SU-DHL-6 (cell line): ENCODE data around the gene FCHO1.

Experiments
- H2AFZ ChIP-seq: fragments of 200-600 bp; sonication (generic); 2 replicates; pipeline ENCODE4 v1.6.1; 2014; ENCODE audit warnings: low read depth, mild to moderate bottlenecking, moderate library complexity, mixed read lengths, antibody characterized with exemption, low read length; ENCODE audit not compliant: severe bottlenecking
- H3F3A ChIP-seq: fragments of 200-600 bp; shearing (Covaris generic); 2 replicates; pipeline ENCODE4 v1.6.0; 2016; ENCODE audit warnings: antibody characterized with exemption, mild to moderate bottlenecking; ENCODE audit not compliant: insufficient read depth
- H3K27ac ChIP-seq: fragments of 200-600 bp; sonication (generic); 2 replicates; pipeline ENCODE4 v1.5.1; 2016; ENCODE audit warnings: low read depth, mild to moderate bottlenecking, low read length, moderate library complexity, mixed read lengths
- H3K27me3 ChIP-seq: fragments of 200-600 bp; sonication (generic), shearing (Covaris generic); 2 replicates; pipeline ENCODE4 v1.6.0; 2014; ENCODE audit warnings: mild to moderate bottlenecking, low read length
- H3K36me3 ChIP-seq: fragments of 200-600 bp; sonication (generic); 2 replicates; pipeline ENCODE4 v1.6.1; 2014; ENCODE audit warnings: mild to moderate bottlenecking, low read length, mixed read lengths
- H3K4me2 ChIP-seq: fragments of 300-600, 200-600 bp; shearing (Covaris generic), sonication (generic); 2 replicates; pipeline ENCODE4 v1.6.0; 2014; ENCODE audit warnings: low read length, low read depth, mild to moderate bottlenecking; ENCODE audit not compliant: poor library complexity, severe bottlenecking
- H3K4me3 ChIP-seq: fragments of 200-600 bp; sonication (generic); 2 replicates; pipeline ENCODE4 v1.5.1; 2014; ENCODE audit warnings: antibody characterized with exemption, low read length, mild to moderate bottlenecking, mixed read lengths; ENCODE audit not compliant: insufficient read depth, poor library complexity, severe bottlenecking
- H3K79me2 ChIP-seq: fragments of 200-600 bp; sonication (generic); 2 replicates; pipeline ENCODE4 v1.6.1; 2014; ENCODE audit warnings: mild to moderate bottlenecking, low read length, moderate library complexity; ENCODE audit not compliant: insufficient read depth
- H3K9ac ChIP-seq: fragments of 200-600 bp; sonication (generic); 2 replicates; pipeline ENCODE4 v1.7.0; 2014; ENCODE audit warnings: mild to moderate bottlenecking, low read length
- H3K9me2 ChIP-seq: fragments of 200-600 bp; sonication (generic); replicated peaks from 2 replicates; pipeline ENCODE4 v1.6.1; 2014; ENCODE audit warnings: low read length; ENCODE audit not compliant: insufficient read depth
- H3K9me3 ChIP-seq: fragments of 200-600 bp; sonication (generic); 2 replicates; pipeline ENCODE4 v1.6.1; 2014; ENCODE audit warnings: low read length, mixed read lengths; ENCODE audit not compliant: insufficient read depth
- H4K20me1 ChIP-seq: fragments of 200-600 bp; sonication (generic); 2 replicates; pipeline ENCODE4 v1.6.1; 2014; ENCODE audit warnings: low read depth, mild to moderate bottlenecking, antibody characterized with exemption, low read length, moderate library complexity, mixed read lengths
- CTCF ChIP-seq: fragments of 200-600 bp; sonication (generic); IDR thresholded peaks from one replicate; pipeline ENCODE4 v1.5.1; 2017; ENCODE audit warnings: antibody characterized with exemption, mild to moderate bottlenecking, low read length, moderate library complexity; ENCODE audit not compliant: insufficient read depth, poor library complexity, severe bottlenecking
- EZH2phosphoT487 ChIP-seq: fragments of 200-600 bp; sonication (generic), shearing (Covaris generic); conservative IDR thresholded peaks from 2 replicates; pipeline ENCODE4 v1.6.1; 2018; ENCODE audit warnings: mild to moderate bottlenecking, antibody characterized with exemption, low read length, moderate library complexity, mixed read lengths

Gene FCHO1

GRCh38 chr19:17831419-17831888 lies 80.2 kb downstream of the FCHO1 start:
- Histone ChIP-seq H2AFZ (no peak overlapping the region), H3K9me2 (no peaks in the 10 kb centered on the region), H3K9me3 (no peaks in the 10 kb centered on the region), H3K4me2 (no peak overlapping the region), H3K36me3 (no peaks in the 10 kb centered on the region), H3K9ac (no peak overlapping the region), H4K20me1 (no peaks in the 10 kb centered on the region), H3K27ac (no peak overlapping the region), H3K79me2 (no peaks in the 10 kb centered on the region), H3K4me3 (no peak overlapping the region), H3F3A (no peaks in the 10 kb centered on the region), H3K27me3 (no peaks in the 10 kb centered on the region)
- TF ChIP-seq CTCF (no peak), EZH2phosphoT487 (no peak)

- no peak for TF ChIP-seq EZH2phosphoT487
- TF ChIP-seq CTCF, result no peak
Observed at GRCh38 chr19:17832443-17833208, 81.3 kb downstream of the FCHO1 start.

GRCh38 chr19:17834350-17835181 lies 83.3 kb downstream of the FCHO1 start:
- H3K36me3 ChIP-seq, result no peaks in the 10 kb centered on the region
- no peaks in the 10 kb centered on the region for H3K9me3 ChIP-seq
- H3K9ac ChIP-seq, result no peak overlapping the region
- no peaks in the 10 kb centered on the region for H3K27me3 ChIP-seq
- no peak overlapping the region for H3K4me2 ChIP-seq
- H3F3A ChIP-seq, result no peaks in the 10 kb centered on the region
- TF ChIP-seq CTCF, result no peak
- TF ChIP-seq EZH2phosphoT487, result no peak
- H3K9me2 ChIP-seq, result no peaks in the 10 kb centered on the region
- no peak overlapping the region for H3K27ac ChIP-seq
- H2AFZ ChIP-seq, result no peak overlapping the region
- no peaks in the 10 kb centered on the region for H3K79me2 ChIP-seq
- no peak overlapping the region for H3K4me3 ChIP-seq
- no peaks in the 10 kb centered on the region for H4K20me1 ChIP-seq

More at GRCh38 chr19:17832443-17833208, 81.3 kb downstream of the FCHO1 start:
- no peaks in the 10 kb centered on the region for H3K9me3 ChIP-seq
- no peaks in the 10 kb centered on the region for H3K27me3 ChIP-seq
- no peaks in the 10 kb centered on the region for H3K36me3 ChIP-seq
- H3K4me3 ChIP-seq, result no peak overlapping the region
- no peak overlapping the region for H3K27ac ChIP-seq
- no peaks in the 10 kb centered on the region for H3F3A ChIP-seq
- H3K4me2 ChIP-seq, result no peak overlapping the region
- no peak overlapping the region for H2AFZ ChIP-seq
- H3K9ac ChIP-seq, result no peak overlapping the region
- no peaks in the 10 kb centered on the region for H3K9me2 ChIP-seq
- H4K20me1 ChIP-seq, result no peaks in the 10 kb centered on the region
- H3K79me2 ChIP-seq, result no peaks in the 10 kb centered on the region
